Forelimb muscle (tissue), 1 donor: ENCODE measurements around the gene PARS2. TPM values are rescaled to one million over a fixed set of nuclear protein-coding genes. Genes with fewer than 3 reads are reported as not detected.

Experiments used
- DNase-seq: peaks from one replicate; pipeline ENCODE4 v3.0.0-alpha.2; 2013; ENCODE audit warnings: low read depth
- polyA plus RNA-seq: library from polyadenylated mRNA; unstranded; fragments of 120-200 nt; gene quantifications from one replicate; pipeline ENCODE4 v1.2.1, GENCODE V29; 2013; ENCODE audit not compliant: insufficient read length

The PARS2 gene
- polyA plus RNA-seq, 1 donor, result 3.8 TPM

- DNase-seq, result no peak
Measured at GRCh38 chr1:54774820-54775498, 10.6 kb upstream of the PARS2 start.

- DNase-seq, result no peak
Measured at GRCh38 chr1:54772951-54773350, 8.6 kb upstream of the PARS2 start.

DNA sequence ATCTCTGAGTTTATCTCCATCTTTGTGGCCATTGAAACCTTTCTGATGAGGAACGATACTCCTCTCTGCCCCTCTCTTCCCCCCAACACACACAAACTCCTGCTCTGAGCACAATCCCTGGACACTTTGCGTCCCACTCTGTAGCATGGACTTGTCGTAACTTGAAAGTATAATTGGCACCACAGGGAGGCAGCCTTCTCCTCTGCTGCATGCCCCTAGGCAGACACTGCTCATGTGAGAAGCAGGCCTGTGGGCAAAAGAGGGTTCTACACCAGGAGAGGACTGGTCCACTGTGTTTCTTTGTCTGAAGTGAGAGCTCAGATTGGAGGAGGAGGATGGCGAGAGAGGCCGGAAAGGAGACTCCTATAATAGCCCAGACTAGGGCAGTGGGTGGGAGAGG, 3.8 kb upstream of the PARS2 start:
- no peak for DNase-seq

DNA sequence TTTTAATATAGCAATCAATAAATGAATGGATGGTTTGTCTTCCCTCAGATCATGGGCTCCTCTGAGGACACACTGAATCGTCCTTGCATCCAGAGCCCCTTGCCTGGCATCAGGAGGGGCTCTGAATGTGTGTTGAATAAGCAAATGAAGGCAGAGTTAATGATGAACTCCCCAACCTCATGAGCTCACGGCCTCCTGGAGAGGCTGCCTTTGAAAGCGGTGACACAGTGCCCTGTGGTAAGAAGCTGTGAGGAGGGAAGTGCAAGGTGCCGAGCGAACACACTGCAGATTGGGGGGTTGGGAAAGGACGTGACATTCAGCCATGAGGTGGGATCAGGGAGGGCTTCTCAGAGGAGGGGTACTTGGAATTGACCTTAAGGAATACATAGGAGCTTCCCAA, 3.2 kb upstream of the PARS2 start:
- DNase-seq, result no peak

- DNase-seq, result no peak
Measured at GRCh38 chr1:54766726-54767125, 2.4 kb upstream of the PARS2 start.

GRCh38 chr1:54764922-54765561, 719 bp upstream of the PARS2 start:
- no peak for DNase-seq

DNA sequence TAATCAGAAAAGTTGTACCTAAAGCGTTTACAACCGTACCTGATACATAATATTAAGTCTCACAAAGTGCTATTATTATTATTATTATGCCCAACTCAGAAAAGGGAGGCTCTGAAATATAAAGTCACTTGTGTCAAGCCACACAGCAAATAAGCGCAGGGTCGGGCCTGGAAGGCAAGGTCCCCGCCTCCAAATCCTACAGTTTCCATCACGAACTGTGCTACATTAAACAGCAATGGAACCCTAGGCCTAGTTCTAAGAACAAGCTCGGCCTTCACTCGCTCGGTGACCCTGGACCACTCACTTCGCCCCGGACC, 549 bp downstream of the PARS2 start:
- DNase-seq, result no peak

GRCh38 chr1:54758678-54759348, 5.5 kb downstream of the PARS2 start:
- no peak for DNase-seq

DNA sequence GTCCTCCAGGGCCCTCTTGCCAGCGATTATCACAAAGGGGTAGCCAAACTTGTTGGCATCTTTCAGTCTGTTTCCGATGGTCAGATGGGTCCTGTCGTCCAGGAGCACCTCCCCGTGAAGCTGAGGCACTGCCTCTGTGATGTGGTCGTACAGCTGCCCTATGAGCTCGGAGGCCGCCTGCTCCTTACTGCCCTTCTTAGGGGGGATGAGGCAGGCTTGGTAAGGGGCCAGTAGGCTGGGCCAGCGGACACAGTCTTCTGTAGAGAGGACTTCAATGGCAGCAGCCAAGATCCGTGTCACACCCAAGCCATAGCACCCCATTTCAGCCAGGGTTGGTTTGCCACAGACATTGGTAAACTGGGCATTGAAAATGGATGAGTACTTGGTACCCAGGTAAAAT, 6.5 kb downstream of the PARS2 start:
- no peak for DNase-seq

DNA sequence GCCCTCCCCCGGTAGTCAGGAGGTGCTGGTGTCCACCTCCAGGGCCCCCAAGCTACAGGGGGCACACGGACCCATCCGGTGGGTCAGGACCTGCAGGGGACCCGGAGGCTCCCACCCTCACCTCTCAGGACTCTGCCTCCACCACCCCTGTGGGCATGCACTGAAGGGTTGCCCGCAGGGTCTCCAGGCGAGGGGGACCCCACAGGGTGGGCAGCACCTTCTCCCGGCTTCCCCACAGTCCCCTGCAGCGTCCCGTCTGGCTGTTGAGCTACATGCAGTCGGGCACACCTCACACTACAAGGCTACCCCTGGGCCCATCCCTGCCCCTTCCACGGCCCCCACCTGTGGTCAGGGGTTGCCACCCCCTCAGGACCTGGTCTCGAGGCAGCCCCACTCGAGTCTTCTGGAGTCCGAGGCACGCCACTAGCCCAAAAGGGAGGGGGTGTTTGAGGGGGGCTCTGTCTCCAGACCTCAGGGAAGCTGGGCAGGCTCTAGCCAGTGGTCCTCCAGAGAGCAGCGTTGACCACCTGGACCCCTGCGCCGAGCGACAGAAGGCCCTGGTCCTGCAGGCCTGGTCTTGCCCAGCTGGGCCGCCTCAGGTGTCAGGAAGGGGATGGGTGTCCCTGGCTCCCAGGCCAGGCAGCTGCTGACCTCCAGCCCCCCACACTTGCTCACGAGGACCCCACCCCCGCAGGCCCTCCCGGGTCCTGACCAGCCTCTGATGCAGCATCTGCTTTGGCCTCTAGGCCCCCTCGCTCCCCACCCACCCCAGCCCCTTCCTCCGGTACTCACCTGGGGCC, 9.6 kb downstream of the PARS2 start:
- DNase-seq, result no peak

DNA sequence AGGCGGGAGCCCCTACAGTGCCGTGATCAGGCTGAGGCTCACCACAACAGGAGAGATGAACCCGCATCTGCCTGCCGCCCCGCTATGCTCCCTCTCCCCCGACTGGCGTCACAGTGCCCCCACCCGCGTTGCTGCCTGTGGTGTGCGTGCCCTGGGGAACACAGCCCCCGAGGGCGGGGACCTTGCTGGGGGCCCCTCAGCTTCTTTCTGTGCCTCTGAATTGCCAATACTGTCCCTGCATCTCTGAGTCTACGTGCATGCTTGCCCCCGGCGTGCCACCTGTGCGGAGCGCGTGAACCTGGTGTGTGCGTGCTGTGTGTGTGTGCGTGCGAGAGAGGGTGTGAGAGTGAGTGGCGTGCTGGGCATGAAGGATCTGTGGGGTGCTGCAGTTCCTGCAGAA, 10.3 kb downstream of the PARS2 start:
- DNase-seq, result no peak

GRCh38 chr1:54751426-54751825, 12.9 kb downstream of the PARS2 start:
- DNase-seq, result no peak

DNA sequence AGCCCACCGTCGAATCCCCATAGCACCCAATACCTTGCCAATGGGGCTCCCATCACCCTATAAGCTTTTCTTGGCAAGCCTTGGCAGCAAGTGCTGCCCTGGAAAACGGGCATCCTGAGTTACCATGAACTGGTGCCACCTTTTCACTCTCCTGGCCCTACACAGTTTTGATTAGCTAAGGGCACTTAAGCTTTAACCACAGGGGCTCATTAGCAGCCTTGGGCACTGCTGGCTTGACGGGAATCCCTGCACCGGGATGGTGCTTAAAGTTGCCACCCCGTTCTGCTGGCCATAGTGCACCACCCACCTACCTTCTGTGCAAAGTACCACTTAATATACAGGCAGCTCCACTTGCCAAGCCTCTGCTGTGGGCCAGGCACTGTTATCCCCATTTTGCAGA, 13.7 kb downstream of the PARS2 start:
- DNase-seq, result no peak

DNA sequence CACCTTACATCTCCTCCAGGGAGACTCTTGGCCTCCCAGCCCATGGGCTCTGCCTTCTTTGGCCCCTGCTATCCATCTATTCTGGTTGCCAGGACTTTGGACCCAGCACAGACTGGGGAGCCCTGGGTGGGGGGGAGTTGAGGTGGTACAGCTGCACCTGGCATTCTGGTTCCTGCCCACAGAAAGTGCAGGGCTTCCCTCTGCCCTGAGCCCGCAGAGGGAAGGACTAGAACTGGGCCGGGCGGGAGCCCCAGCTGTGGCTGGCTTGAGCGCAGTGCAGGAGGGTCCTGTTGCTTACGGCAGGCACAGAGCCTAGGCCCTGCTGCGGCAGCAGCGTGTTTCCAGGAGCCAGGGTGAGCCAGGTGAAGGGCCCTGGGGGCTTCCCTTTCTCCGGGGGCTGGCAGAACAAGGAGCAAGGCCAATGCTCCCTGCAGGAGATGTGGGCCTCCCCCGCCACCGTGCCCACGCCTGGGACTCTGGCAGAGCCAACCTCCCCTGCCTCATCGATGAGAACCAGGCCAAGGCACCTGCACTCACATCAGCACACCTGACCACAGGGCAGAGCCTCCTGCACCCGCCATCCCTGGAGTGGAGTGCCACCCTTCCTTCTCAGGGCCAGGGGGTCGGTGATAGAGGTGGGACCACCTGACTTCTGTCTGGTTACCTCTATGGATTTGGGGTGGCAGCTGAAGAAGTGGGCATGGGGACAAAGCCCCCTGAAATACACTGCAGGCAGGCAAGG, 16.1 kb downstream of the PARS2 start:
- no peak for DNase-seq

GRCh38 chr1:54745864-54746263, 18.5 kb downstream of the PARS2 start:
- no peak for DNase-seq

DNA sequence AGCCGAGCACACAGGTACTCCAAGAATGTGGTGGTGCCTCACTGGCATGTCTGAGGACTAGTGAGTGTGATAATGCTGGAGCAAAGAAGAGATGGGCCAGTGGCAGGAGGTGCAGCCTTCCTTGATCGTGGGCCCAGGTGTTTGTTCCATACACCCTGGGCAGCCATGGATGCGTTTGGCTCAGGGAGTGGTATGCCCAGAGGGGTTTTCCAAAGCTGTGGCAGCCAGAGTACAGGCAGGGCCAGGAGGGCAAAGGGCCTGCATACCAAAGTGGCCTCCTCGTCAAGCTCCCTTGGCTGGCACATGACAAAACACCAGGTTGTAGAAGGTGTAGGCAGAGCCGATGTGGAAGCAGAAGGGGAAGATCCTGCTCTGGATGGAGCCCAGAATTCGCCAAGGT, 19.0 kb downstream of the PARS2 start:
- no peak for DNase-seq

DNA sequence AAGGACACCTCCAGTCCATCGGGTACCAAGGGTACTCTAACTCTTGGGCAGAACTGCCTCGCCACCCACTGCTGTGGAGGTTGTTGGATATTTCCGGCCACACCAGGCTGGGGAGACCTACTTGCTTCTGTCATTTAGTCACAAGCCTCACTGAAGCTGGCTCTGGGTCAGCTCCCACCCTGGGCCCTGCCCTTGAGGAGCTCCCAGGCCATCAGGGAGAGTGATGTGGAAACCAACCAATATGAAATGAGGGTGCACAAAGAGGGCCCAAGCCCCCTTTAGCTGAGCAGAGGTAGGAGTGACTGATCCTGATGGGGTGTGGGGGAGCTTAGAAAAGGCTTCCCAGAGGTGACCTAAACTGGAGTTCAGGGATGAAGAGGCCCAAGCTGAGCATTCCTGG, 19.6 kb downstream of the PARS2 start:
- DNase-seq, result no peak

GRCh38 chr1:54743416-54744226, 20.7 kb downstream of the PARS2 start:
- no peak for DNase-seq

DNA sequence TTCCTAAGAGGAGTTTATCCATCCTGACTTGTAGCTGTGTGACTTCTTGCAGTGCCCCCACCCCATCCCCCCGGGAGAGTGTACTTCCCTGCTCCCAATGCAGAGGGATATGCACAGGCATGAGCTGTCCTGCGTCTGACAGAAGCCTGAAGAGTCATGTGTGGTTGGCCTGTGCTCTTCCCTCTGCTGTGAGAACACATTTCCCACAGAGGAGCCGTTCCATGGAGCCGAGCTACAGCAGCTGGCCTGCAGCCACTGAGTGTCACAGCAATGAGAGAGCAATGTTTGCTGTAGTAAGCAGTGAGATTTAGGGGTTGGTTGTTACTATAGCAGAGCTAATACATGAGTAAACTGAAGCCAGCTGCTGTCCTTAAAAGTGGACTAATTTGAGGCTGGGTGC, 22.0 kb downstream of the PARS2 start:
- no peak for DNase-seq

DNA sequence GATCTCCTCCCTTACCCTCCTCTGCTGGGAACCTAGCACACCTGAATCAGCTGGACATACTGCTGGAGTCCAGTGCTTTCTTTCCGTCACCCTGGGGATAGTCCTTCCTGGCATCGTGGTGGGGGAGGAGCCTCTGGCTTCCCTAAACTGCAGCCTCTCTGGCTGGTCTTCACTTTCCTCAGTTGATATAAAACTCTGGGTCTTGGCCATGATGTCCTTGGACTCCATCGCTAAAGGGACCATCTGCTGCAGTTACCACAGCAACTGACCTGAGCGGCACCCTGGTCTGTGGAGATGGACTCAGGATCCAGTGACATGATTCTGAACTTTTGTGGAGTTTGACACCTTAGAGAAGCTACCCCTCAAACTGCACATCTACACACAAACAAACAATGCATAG, 22.8 kb downstream of the PARS2 start:
- DNase-seq, result no peak

DNA sequence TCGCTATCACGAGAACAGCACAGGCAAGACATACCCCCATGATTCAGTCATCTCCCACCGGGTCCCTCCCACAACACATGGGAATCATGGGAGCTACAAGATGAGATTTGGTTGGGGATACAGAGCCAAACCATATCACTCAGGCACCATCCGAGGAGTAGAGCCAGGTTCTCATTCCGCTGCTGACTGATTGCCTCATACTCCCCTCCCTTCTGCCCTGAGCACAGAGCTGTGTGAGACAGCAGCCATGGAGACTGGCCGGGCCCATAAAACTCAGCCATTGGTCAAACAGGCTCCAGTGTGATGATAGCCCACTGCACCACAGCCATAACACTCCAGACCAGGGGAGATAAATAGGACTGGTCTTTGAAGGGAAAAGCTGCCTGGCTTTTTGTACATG, 26.1 kb downstream of the PARS2 start:
- no peak for DNase-seq
